Cardiac muscle cell (in vitro differentiated cells and primary cell): ENCODE measurements around the gene ANKS1A. TPM values are rescaled to one million over a fixed set of nuclear protein-coding genes. Genes with fewer than 3 reads are reported as not detected.

Source experiments
- DNase-seq, 2 donors: peaks; one replicate each; pipeline versions ENCODE4 v3.0.0 to v3.0.0-alpha.2; 2010 to 2017; ENCODE audit warnings: low read depth in 1 of 2, low spot score in 1 of 2
- H3K27ac ChIP-seq: fragments of 200-600 bp; sonication (generic); 2 replicates; pipeline ENCODE4 v1.5.1; 2016
- H3K27me3 ChIP-seq: fragments of 200-600 bp; sonication (generic); 2 replicates; pipeline ENCODE4 v1.6.0; 2016; ENCODE audit warnings: control low read depth
- H3K36me3 ChIP-seq: fragments of 200-600 bp; sonication (generic); 2 replicates; pipeline ENCODE4 v1.5.1; 2016; ENCODE audit warnings: control low read depth
- H3K4me1 ChIP-seq: fragments of 200-600 bp; sonication (generic); 2 replicates; pipeline ENCODE4 v1.8.1; 2017; ENCODE audit warnings: low read depth, mild to moderate bottlenecking, mixed run types
- H3K4me3 ChIP-seq: fragments of 200-600 bp; sonication (generic); 2 replicates; pipeline ENCODE4 v1.5.1; 2016; ENCODE audit warnings: mild to moderate bottlenecking
- H3K9me3 ChIP-seq: fragments of 200-600 bp; sonication (generic); 2 replicates; pipeline ENCODE4 v1.5.1; 2017; ENCODE audit warnings: low read depth, mild to moderate bottlenecking, control low read depth
- CTCF ChIP-seq: IDR thresholded peaks from 2 replicates; pipeline ENCODE4 v1.5.1; 2012; ENCODE audit warnings: low read depth, mild to moderate bottlenecking, low read length
- polyA plus RNA-seq: library from polyadenylated mRNA; unstranded; fragments of >200 nt; fragmentation: Nextera tagmentation; extraction: Ambion mirVana; gene quantifications from 2 replicates; pipeline ENCODE4 v1.2.1, GENCODE V29; 2016
- total RNA-seq: library from RNA; depleted of rRNA; stranded (reverse); fragments of >200 nt; gene quantifications from 2 replicates; pipeline ENCODE4 v1.2.3, GENCODE V29; 2016

ANKS1A gene
- total and polyA plus RNA-seq, 2 experiments from 2014 or later = 11.3 to 27.2 TPM

- H3K36me3 ChIP-seq = no peaks in the 10 kb centered on the region
- H3K4me1 ChIP-seq = peaks cover 17% of the 10 kb centered on the region
- no peak overlapping the region for H3K4me3 ChIP-seq
- no peak for DNase-seq
- H3K9me3 ChIP-seq = no peaks in the 10 kb centered on the region
- no peak overlapping the region for H3K27ac ChIP-seq
- TF ChIP-seq CTCF = no peak
- no peaks in the 10 kb centered on the region for H3K27me3 ChIP-seq
These were observed 138.8 kb downstream of the ANKS1A start for GRCh38 chr6:35027807-35028206.

GRCh38 chr6:35028781-35029769 lies 140.0 kb downstream of the ANKS1A start:
- Histone ChIP-seq H3K4me1 (peaks cover 15% of the 10 kb centered on the region), H3K36me3 (no peaks in the 10 kb centered on the region), H3K27ac (no peak overlapping the region), H3K9me3 (no peaks in the 10 kb centered on the region), H3K4me3 (no peak overlapping the region), H3K27me3 (no peaks in the 10 kb centered on the region)
- TF ChIP-seq CTCF = no peak
- DNase-seq = no peak

GRCh38 chr6:35030099-35030498 lies 141.0 kb downstream of the ANKS1A start:
- Histone ChIP-seq H3K27me3 (no peaks in the 10 kb centered on the region), H3K4me1 (peaks cover 12% of the 10 kb centered on the region), H3K36me3 (no peaks in the 10 kb centered on the region), H3K4me3 (no peak overlapping the region), H3K9me3 (no peaks in the 10 kb centered on the region), H3K27ac (no peak overlapping the region)
- no peak for TF ChIP-seq CTCF
- DNase-seq = no peak

- no peak for DNase-seq
These were observed 142.8 kb downstream of the ANKS1A start for GRCh38 chr6:35031611-35032529.

More at GRCh38 chr6:35031611-35032529, 142.8 kb downstream of the ANKS1A start:
- no peaks in the 10 kb centered on the region for H3K36me3 ChIP-seq
- H3K4me1 ChIP-seq = peaks cover 15% of the 10 kb centered on the region
- H3K27ac ChIP-seq = no peak overlapping the region
- no peaks in the 10 kb centered on the region for H3K27me3 ChIP-seq
- H3K4me3 ChIP-seq = no peak overlapping the region
- H3K9me3 ChIP-seq = no peaks in the 10 kb centered on the region
- TF ChIP-seq CTCF = no peak
